A673 (cell line): ENCODE measurements around the gene ACSS1.

ENCODE experiments used
- CTCF ChIP-seq: fragments of 300-800, 200-600 bp; sonication (generic); conservative IDR thresholded peaks from 2 replicates; pipeline ENCODE4 v1.5.1; 2017; ENCODE audit warnings: low read depth, mild to moderate bottlenecking, antibody characterized with exemption, low read length, moderate library complexity, mixed read lengths
- EZH2 ChIP-seq: fragments of 200-600 bp; sonication (generic); IDR thresholded peaks from 2 replicates; pipeline ENCODE4 v1.6.1; 2017; ENCODE audit warnings: borderline replicate concordance, low read depth, mild to moderate bottlenecking, mixed read lengths, antibody characterized with exemption, low read length; ENCODE audit not compliant: poor library complexity, severe bottlenecking

DNA sequence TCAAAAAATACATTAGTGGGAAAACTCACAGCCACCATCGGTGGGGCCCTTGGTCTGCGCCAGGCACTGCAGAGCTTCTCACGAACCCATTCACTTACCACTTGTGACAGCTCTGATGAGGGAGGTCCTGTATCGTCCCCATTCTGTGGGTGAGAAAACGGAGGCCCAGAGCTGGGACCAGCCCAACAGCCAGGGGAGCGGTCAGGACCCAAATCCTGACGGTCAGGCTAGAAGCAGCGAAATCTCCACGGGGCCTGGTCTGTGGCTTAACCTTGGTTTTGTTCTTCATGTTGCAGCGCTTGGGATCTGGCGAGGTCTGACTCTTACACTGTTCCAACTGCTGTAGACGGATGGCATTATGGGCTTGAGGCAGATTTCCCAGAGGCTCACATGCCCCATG is 31.7 kb upstream of the ACSS1 start:
- TF ChIP-seq EZH2 (no peak), CTCF (no peak)
